ENCODE results near the gene SYT6.

- TF ChIP-seq CTCF (IDR thresholded peaks at IDR 0.05) (no peak), POLR2A (IDR thresholded peaks at IDR 0.05) (no peak)
These were observed 78.6 kb downstream of the SYT6 start for GRCh38 chr1:114075105-114075504.

All from uterus (tissue), 2 donors.